OCI-LY7 (cell line): ENCODE measurements around the gene SMPD3. TPM values are rescaled to one million over a fixed set of nuclear protein-coding genes. Genes with fewer than 3 reads are reported as not detected.
A peak's percentile ranks its signal among the peaks of the same experiment; 100 is the strongest.

Source experiments
- BruUV-seq: library from RNA; stranded (reverse); fragments of 400-500 nt; replicated peaks from 2 replicates; lab custom pipeline; 2021; lab: Mats Ljungman, UMichigan
- CTCF ChIA-PET: fragments of 300-600 bp; sonication (Branson Sonifier 250); formaldehyde crosslinking; loops from one replicate; lab custom pipeline; 2022; ENCODE audit warnings: antibody characterized with exemption; ENCODE audit not compliant: unreplicated experiment; lab: Charles Lee
- POLR2A ChIA-PET: fragments of 300-600 bp; sonication (Branson Sonifier 250); formaldehyde crosslinking; loops from one replicate; lab custom pipeline; 2022; ENCODE audit warnings: antibody characterized with exemption; lab: Charles Lee
- DNase-seq: peaks from one replicate; pipeline ENCODE4 v3.0.0-alpha.2; 2015; ENCODE audit warnings: low spot score
- H2AFZ ChIP-seq: fragments of 200-600 bp; sonication (generic), shearing (Covaris generic); 2 replicates; pipeline ENCODE4 v1.6.1; 2014; ENCODE audit warnings: mild to moderate bottlenecking, antibody characterized with exemption, low read length, moderate library complexity
- H3K27ac ChIP-seq: fragments of 200-600 bp; sonication (generic); 2 replicates; pipeline ENCODE4 v1.5.1; 2014; ENCODE audit warnings: mixed run types, low read depth, mild to moderate bottlenecking, moderate library complexity, low read length, inconsistent platforms; ENCODE audit not compliant: poor library complexity, severe bottlenecking
- H3K36me3 ChIP-seq: fragments of 200-600 bp; sonication (generic); 2 replicates; pipeline ENCODE4 v1.6.1; 2014; ENCODE audit warnings: mild to moderate bottlenecking, antibody characterized with exemption, low read length, moderate library complexity, mixed read lengths; ENCODE audit not compliant: insufficient read depth
- H3K4me1 ChIP-seq: fragments of 200-600 bp; sonication (generic); 2 replicates; pipeline ENCODE4 v1.5.1; 2014; ENCODE audit warnings: mild to moderate bottlenecking, low read length; ENCODE audit not compliant: insufficient read depth, poor library complexity, severe bottlenecking
- H3K4me2 ChIP-seq: fragments of 200-600 bp; sonication (generic); 2 replicates; pipeline ENCODE4 v1.6.1; 2014; ENCODE audit warnings: mild to moderate bottlenecking, low read length
- H3K4me3 ChIP-seq: fragments of 200-600 bp; sonication (generic); 2 replicates; pipeline ENCODE4 v1.5.1; 2014; ENCODE audit warnings: mild to moderate bottlenecking, low read depth, low read length; ENCODE audit not compliant: poor library complexity, severe bottlenecking
- H3K79me2 ChIP-seq: fragments of 200-600 bp; sonication (generic); 2 replicates; pipeline ENCODE4 v1.6.1; 2016; ENCODE audit warnings: low read depth, mild to moderate bottlenecking, low read length, moderate library complexity, mixed read lengths; ENCODE audit not compliant: insufficient read depth
- H3K9me2 ChIP-seq: fragments of 200-600 bp; sonication (generic); 2 replicates; pipeline ENCODE4 v1.6.1; 2016; ENCODE audit warnings: mild to moderate bottlenecking, low read length, mixed read lengths; ENCODE audit not compliant: insufficient read depth
- H3K9me3 ChIP-seq: fragments of 200-600 bp; sonication (generic); 2 replicates; pipeline ENCODE4 v1.6.1; 2014; ENCODE audit warnings: mild to moderate bottlenecking, mixed run types, low read length, mixed read lengths
- H4K20me1 ChIP-seq: fragments of 200-600 bp; sonication (generic); 2 replicates; pipeline ENCODE4 v1.6.1; 2014; ENCODE audit warnings: mild to moderate bottlenecking, antibody characterized with exemption, low read length, moderate library complexity, mixed read lengths; ENCODE audit not compliant: insufficient read depth
- CTCF ChIP-seq: fragments of 200-600 bp; sonication (generic); conservative IDR thresholded peaks from 2 replicates; pipeline ENCODE4 v1.5.1; 2014; ENCODE audit warnings: mild to moderate bottlenecking, antibody characterized with exemption, low read length, moderate library complexity, mixed read lengths
- EZH2phosphoT487 ChIP-seq: fragments of 200-600 bp; sonication (generic); IDR thresholded peaks from 2 replicates; pipeline ENCODE4 v1.6.1; 2018; ENCODE audit warnings: low read depth, borderline replicate concordance, mild to moderate bottlenecking, mixed run types, antibody characterized with exemption, low read length, moderate library complexity, mixed read lengths
- intact Hi-C: fragments of 100-400 bp; cut with micrococcal nuclease; formaldehyde crosslinking; loops from one replicate; pipeline ENCODE4 v1.10.0; 2022; ENCODE audit not compliant: unreplicated experiment
- total RNA-seq, 2 experiments: library from RNA; depleted of rRNA in 1 of 2; stranded (reverse); fragments of >200 nt in 1 of 2; shearing (Covaris generic) in 1 of 2; gene quantifications; 2 replicates each; pipeline ENCODE4 v1.2.3, GENCODE V29; 2014 to 2022

The SMPD3 gene
- total RNA-seq, 2 experiments from 2014 or later, result 0.16 to 0.51 TPM

- TF ChIP-seq CTCF (no peak), EZH2phosphoT487 (no peak)
- Histone ChIP-seq H3K4me3 (no peak overlapping the region), H3K9me3 (0 out of 2 replicates have a peak, but pooled peaks cover 3% of the 10 kb centered on the region), H3K36me3 (no peaks in the 10 kb centered on the region), H3K4me1 (peaks cover 64% of the 10 kb centered on the region), H3K9me2 (no peaks in the 10 kb centered on the region), H2AFZ (peak overlapping the region; percentile 47; the same call in 1 of the 2 replicates), H3K79me2 (no peaks in the 10 kb centered on the region), H4K20me1 (no peaks in the 10 kb centered on the region), H3K4me2 (peak overlapping the region; percentile 34), H3K27ac (peak overlapping the region; percentile 18)
- BruUV-seq, result no TSS peak
- POLR2A ChIA-PET, result interaction anchor here (0.5 to 2.5 kb wide), 4 partner anchors 10 to 1174 kb away, joined by 3 to 31 read pairs (median 4); no protein-coding TSS in a partner anchor
- no peak for DNase-seq
- CTCF ChIA-PET, result no interaction called here
- intact Hi-C loops, result no loop called here
Observed at GRCh38 chr16:68487203-68487514, 38.9 kb upstream of the SMPD3 start.

- peaks cover 58% of the 10 kb centered on the region for H3K4me1 ChIP-seq
- H3K9me3 ChIP-seq, result 0 out of 2 replicates have a peak, but pooled peaks cover 3% of the 10 kb centered on the region
- POLR2A ChIA-PET, result interaction anchor here (0.5 to 2.5 kb wide), 2 partner anchors 17 to 1174 kb away, joined by 3 to 31 read pairs; no protein-coding TSS in a partner anchor
- H3K4me3 ChIP-seq, result no peak overlapping the region
- no peaks in the 10 kb centered on the region for H3K36me3 ChIP-seq
- no peaks in the 10 kb centered on the region for H3K79me2 ChIP-seq
- DNase-seq, result peak; percentile 67
- BruUV-seq, result no TSS peak
- H3K27ac ChIP-seq, result peak overlapping the region; percentile 18
- H3K4me2 ChIP-seq, result peak overlapping the region; percentile 34
- TF ChIP-seq CTCF (no peak), EZH2phosphoT487 (no peak)
- CTCF ChIA-PET, result interaction anchor here (0.6 to 1.2 kb wide), 3 partner anchors 8 to 34 kb away, joined by 3 read pairs; no protein-coding TSS in a partner anchor
- H2AFZ ChIP-seq, result peak overlapping the region; percentile 47; the same call in 1 of the 2 replicates
- no peaks in the 10 kb centered on the region for H4K20me1 ChIP-seq
- intact Hi-C loops, result no loop called here
- H3K9me2 ChIP-seq, result no peaks in the 10 kb centered on the region
Observed at GRCh38 chr16:68486502-68487202, 38.3 kb upstream of the SMPD3 start.

GRCh38 chr16:68481636-68482035 is 33.3 kb upstream of the SMPD3 start:
- DNase-seq, result no peak
- BruUV-seq, result no TSS peak
- ChIA-PET POLR2A (interaction anchor here (0.7 to 2.5 kb wide), 2 partner anchors 11 to 463 kb away, joined by 4 to 13 read pairs; no protein-coding TSS in a partner anchor), CTCF (no interaction called here)
- Histone ChIP-seq H3K9me3 (0 out of 2 replicates have a peak, but pooled peaks cover 3% of the 10 kb centered on the region), H3K4me1 (peaks cover 20% of the 10 kb centered on the region), H2AFZ (no peak overlapping the region), H3K4me3 (no peak overlapping the region), H4K20me1 (no peaks in the 10 kb centered on the region), H3K9me2 (no peaks in the 10 kb centered on the region), H3K27ac (no peak overlapping the region), H3K79me2 (no peaks in the 10 kb centered on the region), H3K4me2 (no peak overlapping the region), H3K36me3 (no peaks in the 10 kb centered on the region)
- no peak for TF ChIP-seq CTCF
- no peak for TF ChIP-seq EZH2phosphoT487
- intact Hi-C loops, result no loop called here
